ENCODE measurements around the gene UGT1A10. TPM values are rescaled to one million over a fixed set of nuclear protein-coding genes. Genes with fewer than 3 reads are reported as not detected.

UGT1A10 gene
- total and polyA plus RNA-seq, 4 donors = 0.03 to 0.14 TPM; not detected in 2

- Histone ChIP-seq H3K9ac (ENCODE audit: insufficient read depth in 1 of 2, low read length in 2 of 2) (no peak overlapping the region), H3K27ac (ENCODE audit: low read depth in 1 of 2, low read length in 1 of 2) (no peak overlapping the region), H3K9me3 (ENCODE audit: control insufficient read depth in 4 of 4, insufficient read depth in 3 of 4, low read length in 3 of 4) (peaks cover 0 to 2% (median 0%) of the 10 kb centered on the region in 4 donors), H3K4me3 (no peak overlapping the region), H3K27me3 (ENCODE audit: control insufficient read depth in 3 of 3, insufficient read depth in 3 of 3, low read length in 2 of 3) (no peaks in the 10 kb centered on the region), H3K4me1 (ENCODE audit: control insufficient read depth in 5 of 5, insufficient read depth in 5 of 5, low read length in 5 of 5) (no peaks in the 10 kb centered on the region), H3K36me3 (ENCODE audit: control insufficient read depth in 4 of 4, insufficient read depth in 4 of 4, low read length in 4 of 4) (no peaks in the 10 kb centered on the region)
- TF ChIP-seq CTCF (IDR thresholded peaks at IDR 0.05; ENCODE audit: control extremely low read depth, extremely low read depth) = no peak
- DNase-seq (no peak), ATAC-seq (ENCODE audit: insufficient read depth, low FRiP score) (no peak)
- 91 to 94% methylated on average over 11 of the region's 11 CpGs for WGBS, 2 donors
Observed at GRCh38 chr2:233817995-233818638, 181.9 kb downstream of the UGT1A10 start.

GRCh38 chr2:233818639-233819621 is 182.7 kb downstream of the UGT1A10 start:
- WGBS, 2 donors = 75 to 85% methylated on average over 17 of the region's 17 CpGs
- TF ChIP-seq CTCF (IDR thresholded peaks at IDR 0.05; ENCODE audit: control extremely low read depth, extremely low read depth) = no peak
- no peak overlapping the region for H3K27ac ChIP-seq (ENCODE audit: low read depth in 1 of 2, low read length in 1 of 2)
- H3K9ac ChIP-seq (ENCODE audit: insufficient read depth in 1 of 2, low read length in 2 of 2) = no peak overlapping the region
- no peak overlapping the region for H3K4me3 ChIP-seq
- no peaks in the 10 kb centered on the region for H3K27me3 ChIP-seq (ENCODE audit: control insufficient read depth in 3 of 3, insufficient read depth in 3 of 3, low read length in 2 of 3)
- no peaks in the 10 kb centered on the region for H3K36me3 ChIP-seq (ENCODE audit: control insufficient read depth in 4 of 4, insufficient read depth in 4 of 4, low read length in 4 of 4)
- ATAC-seq (ENCODE audit: insufficient read depth, low FRiP score) (no peak), DNase-seq (no peak)
- no peaks in the 10 kb centered on the region for H3K4me1 ChIP-seq (ENCODE audit: control insufficient read depth in 5 of 5, insufficient read depth in 5 of 5, low read length in 5 of 5)
- H3K9me3 ChIP-seq (ENCODE audit: control insufficient read depth in 4 of 4, insufficient read depth in 3 of 4, low read length in 3 of 4) = peaks cover 0 to 2% (median 0%) of the 10 kb centered on the region in 4 donors

GRCh38 chr2:233819884-233820773 is 183.9 kb downstream of the UGT1A10 start:
- H3K4me3 ChIP-seq = no peak overlapping the region
- no peak for TF ChIP-seq CTCF (IDR thresholded peaks at IDR 0.05; ENCODE audit: control extremely low read depth, extremely low read depth)
- DNase-seq = no peak
- WGBS, 2 donors = 86 to 90% methylated on average over 18 of the region's 18 CpGs
- no peaks in the 10 kb centered on the region for H3K4me1 ChIP-seq (ENCODE audit: control insufficient read depth in 5 of 5, insufficient read depth in 5 of 5, low read length in 5 of 5)
- no peak for ATAC-seq (ENCODE audit: insufficient read depth, low FRiP score)
- no peaks in the 10 kb centered on the region for H3K36me3 ChIP-seq (ENCODE audit: control insufficient read depth in 4 of 4, insufficient read depth in 4 of 4, low read length in 4 of 4)
- no peak overlapping the region for H3K27ac ChIP-seq (ENCODE audit: low read depth in 1 of 2, low read length in 1 of 2)
- H3K9ac ChIP-seq (ENCODE audit: insufficient read depth in 1 of 2, low read length in 2 of 2) = no peak overlapping the region
- no peaks in the 10 kb centered on the region for H3K27me3 ChIP-seq (ENCODE audit: control insufficient read depth in 3 of 3, insufficient read depth in 3 of 3, low read length in 2 of 3)
- peaks cover 0 to 2% (median 0%) of the 10 kb centered on the region in 4 donors for H3K9me3 ChIP-seq (ENCODE audit: control insufficient read depth in 4 of 4, insufficient read depth in 3 of 4, low read length in 3 of 4)

Measured in lung (tissue), 12 donors.